Measurements from ENCODE around the gene TRIM67. TPM values are rescaled to one million over a fixed set of nuclear protein-coding genes. Genes with fewer than 3 reads are reported as not detected.

The TRIM67 gene
- total and polyA plus RNA-seq, 4 experiments from 2014 or later = not detected

DNA sequence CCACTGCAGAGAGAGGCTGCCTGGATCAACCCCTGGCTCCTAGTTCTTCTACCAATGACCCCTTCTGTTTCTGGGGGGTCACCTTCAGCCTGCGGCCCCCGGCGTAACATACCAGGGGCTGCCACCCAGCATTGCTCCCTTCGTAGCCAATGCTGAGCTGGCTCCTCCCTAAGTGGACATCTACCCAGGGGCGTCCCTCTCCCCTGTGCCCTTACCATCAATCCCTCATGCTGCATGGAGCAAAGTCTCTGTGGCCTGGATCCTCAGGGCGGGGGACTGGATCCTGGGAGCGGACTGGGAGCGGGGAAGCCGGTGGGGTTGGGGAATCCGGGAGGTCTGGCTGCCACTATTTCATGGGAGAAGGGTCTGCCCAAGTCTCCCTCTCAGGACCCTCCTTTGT, 28.6 kb downstream of the TRIM67 start:
- H3K27me3 ChIP-seq (ENCODE audit: insufficient read depth, low read length) = peaks cover 5% of the 10 kb centered on the region
- H3K4me1 ChIP-seq (ENCODE audit: insufficient read depth, low read length) = no peaks in the 10 kb centered on the region
- Mint-ChIP-seq H3K27ac (no peak overlapping the region), H3K4me3 (no peak overlapping the region), H3K9me3 (peaks cover 0 to 4% (median 0%) of the 10 kb centered on the region in 8 donors), H3K4me1 (no peaks in the 10 kb centered on the region), H3K27me3 (peaks cover 19 to 32% of the 10 kb centered on the region in 2 donors), H3K36me3 (no peaks in the 10 kb centered on the region)
- no peak for DNase-seq
- H3K36me3 ChIP-seq (ENCODE audit: insufficient read depth, low read length) = no peaks in the 10 kb centered on the region
- CTCF ChIA-PET (ENCODE audit: partially characterized antibody) = no interaction called here
- intact Hi-C loops (cut with micrococcal nuclease) = no loop called here
- POLR2A ChIA-PET (ENCODE audit: partially characterized antibody) = no interaction called here
- no peak overlapping the region for H3K4me3 ChIP-seq (ENCODE audit: low read length in 2 of 2)
- no peak overlapping the region for H3K27ac ChIP-seq (ENCODE audit: low read depth, low read length)
- no peaks in the 10 kb centered on the region for H3K9me3 ChIP-seq (ENCODE audit: control insufficient read depth in 1 of 2, low read length in 2 of 2)

DNA sequence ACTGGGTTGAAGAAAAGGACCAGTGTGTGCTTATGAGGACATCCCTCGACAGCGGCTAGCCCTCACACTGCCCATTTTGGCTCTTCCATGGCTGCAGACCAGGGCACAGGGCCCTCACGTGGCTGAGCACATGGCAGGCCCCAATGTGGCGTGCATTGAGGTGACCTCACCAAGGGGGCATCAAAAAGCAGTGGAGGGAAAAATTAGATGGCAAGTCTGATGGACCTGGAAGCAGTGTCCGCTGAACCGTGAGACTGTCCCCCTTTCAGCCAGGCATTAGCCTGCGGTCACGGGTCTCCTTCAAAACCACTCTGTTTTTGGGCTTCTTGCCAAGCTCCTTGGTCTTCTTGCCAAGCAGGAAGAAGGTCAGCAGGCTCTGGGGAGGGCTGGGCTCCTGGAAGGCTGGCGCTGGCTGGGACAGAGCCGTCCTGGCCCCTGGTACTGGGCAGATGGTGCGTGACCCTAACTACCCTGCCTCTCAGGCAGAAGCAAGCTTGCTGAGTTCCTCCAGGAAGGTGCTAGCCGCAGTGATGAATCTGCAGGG, 30.8 kb downstream of the TRIM67 start:
- H3K9me3 Mint-ChIP-seq = peaks cover 0 to 4% (median 0%) of the 10 kb centered on the region in 8 donors
- intact Hi-C loops (cut with micrococcal nuclease) = no loop called here
- CTCF ChIA-PET (ENCODE audit: partially characterized antibody) = no interaction called here

DNA sequence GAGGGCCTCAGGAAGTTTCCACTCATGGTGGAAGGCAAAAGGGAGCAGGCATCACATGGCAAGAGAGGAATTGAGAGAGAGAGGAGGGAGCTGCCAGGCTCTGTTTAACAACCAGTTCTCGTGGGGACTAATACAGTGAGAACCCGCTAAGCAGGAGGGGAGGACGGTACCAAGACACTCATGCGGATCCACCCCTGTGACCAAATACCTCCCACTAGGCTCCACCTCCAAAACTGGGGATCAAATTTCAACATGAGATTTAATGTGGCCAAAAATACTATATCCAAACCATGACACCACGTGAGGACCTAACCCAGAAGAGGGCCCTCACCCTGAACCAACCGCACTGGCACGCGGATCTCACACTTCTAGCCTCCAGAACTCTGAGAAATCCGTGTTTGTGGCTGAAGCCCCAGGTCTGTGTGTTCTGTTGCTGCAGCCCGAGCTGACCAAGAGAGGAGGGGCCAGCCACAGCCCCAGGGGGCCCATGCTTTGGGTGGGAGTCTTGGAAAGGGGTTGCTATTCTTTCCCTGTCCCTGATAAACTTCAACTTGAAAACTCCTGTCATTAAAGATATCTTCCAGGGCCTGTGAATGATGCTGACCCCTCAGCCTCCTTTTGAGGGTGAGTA, 32.0 kb downstream of the TRIM67 start:
- Histone ChIP-seq H3K27me3 (ENCODE audit: insufficient read depth, low read length) (no peaks in the 10 kb centered on the region), H3K9me3 (ENCODE audit: control insufficient read depth in 1 of 2, low read length in 2 of 2) (no peaks in the 10 kb centered on the region), H3K36me3 (ENCODE audit: insufficient read depth, low read length) (no peaks in the 10 kb centered on the region), H3K4me3 (ENCODE audit: low read length in 2 of 2) (no peak overlapping the region), H3K4me1 (ENCODE audit: insufficient read depth, low read length) (no peaks in the 10 kb centered on the region), H3K27ac (ENCODE audit: low read depth, low read length) (no peak overlapping the region)
- H3K27ac Mint-ChIP-seq = peak overlapping the region in 1 of 7 donors; percentile 30
- no peak for DNase-seq
- H3K36me3 Mint-ChIP-seq = no peaks in the 10 kb centered on the region
- ChIA-PET CTCF (ENCODE audit: partially characterized antibody) (no interaction called here), POLR2A (ENCODE audit: partially characterized antibody) (no interaction called here)
- intact Hi-C loops (cut with micrococcal nuclease) = no loop called here
- H3K9me3 Mint-ChIP-seq = peaks cover 0 to 4% (median 0%) of the 10 kb centered on the region in 8 donors
- no peak overlapping the region for H3K4me3 Mint-ChIP-seq
- H3K4me1 Mint-ChIP-seq = no peaks in the 10 kb centered on the region
- peaks cover 12 to 18% of the 10 kb centered on the region in 2 donors for H3K27me3 Mint-ChIP-seq

More for the DNA sequence above, 30.8 kb downstream of the TRIM67 start:
- Mint-ChIP-seq H3K27ac (no peak overlapping the region), H3K36me3 (no peaks in the 10 kb centered on the region), H3K4me3 (no peak overlapping the region), H3K27me3 (peaks cover 18 to 27% of the 10 kb centered on the region in 2 donors), H3K4me1 (no peaks in the 10 kb centered on the region)
- H3K27ac ChIP-seq (ENCODE audit: low read depth, low read length) = no peak overlapping the region
- peaks cover 3% of the 10 kb centered on the region for H3K27me3 ChIP-seq (ENCODE audit: insufficient read depth, low read length)
- no peaks in the 10 kb centered on the region for H3K36me3 ChIP-seq (ENCODE audit: insufficient read depth, low read length)
- POLR2A ChIA-PET (ENCODE audit: partially characterized antibody) = no interaction called here
- DNase-seq = no peak
- H3K9me3 ChIP-seq (ENCODE audit: control insufficient read depth in 1 of 2, low read length in 2 of 2) = no peaks in the 10 kb centered on the region
- no peaks in the 10 kb centered on the region for H3K4me1 ChIP-seq (ENCODE audit: insufficient read depth, low read length)
- H3K4me3 ChIP-seq (ENCODE audit: low read length in 2 of 2) = no peak overlapping the region

DNA sequence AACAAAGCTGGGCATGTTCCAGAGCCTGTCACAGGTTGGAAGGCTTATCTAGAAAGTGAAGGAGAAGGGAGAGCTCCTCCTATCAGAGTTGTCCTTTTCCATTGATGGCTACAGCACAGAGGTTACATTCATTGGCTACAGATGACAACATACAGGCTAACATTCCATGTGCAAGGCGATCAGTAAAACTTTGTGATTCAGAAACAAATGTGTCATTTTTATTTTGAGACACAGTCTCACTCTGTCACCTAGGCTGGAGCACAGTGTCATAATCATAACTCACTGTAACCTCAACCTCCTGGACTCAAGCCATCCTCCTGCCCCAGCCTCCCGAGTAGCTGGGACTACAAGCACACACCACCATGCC, 32.6 kb downstream of the TRIM67 start:
- H3K9me3 Mint-ChIP-seq = peaks cover 0 to 4% (median 0%) of the 10 kb centered on the region in 8 donors
- no peak overlapping the region for H3K4me3 Mint-ChIP-seq
- H3K4me1 ChIP-seq (ENCODE audit: insufficient read depth, low read length) = no peaks in the 10 kb centered on the region
- no peaks in the 10 kb centered on the region for H3K27me3 ChIP-seq (ENCODE audit: insufficient read depth, low read length)
- no peak overlapping the region for H3K27ac ChIP-seq (ENCODE audit: low read depth, low read length)
- CTCF ChIA-PET (ENCODE audit: partially characterized antibody) = no interaction called here
- POLR2A ChIA-PET (ENCODE audit: partially characterized antibody) = no interaction called here
- intact Hi-C loops (cut with micrococcal nuclease) = no loop called here
- H3K36me3 Mint-ChIP-seq = no peaks in the 10 kb centered on the region
- DNase-seq = no peak
- H3K9me3 ChIP-seq (ENCODE audit: control insufficient read depth in 1 of 2, low read length in 2 of 2) = no peaks in the 10 kb centered on the region
- H3K27ac Mint-ChIP-seq = peak overlapping the region in 1 of 7 donors; percentile 30
- H3K36me3 ChIP-seq (ENCODE audit: insufficient read depth, low read length) = no peaks in the 10 kb centered on the region
- peaks cover 7 to 14% of the 10 kb centered on the region in 2 donors for H3K27me3 Mint-ChIP-seq
- H3K4me1 Mint-ChIP-seq = no peaks in the 10 kb centered on the region
- no peak overlapping the region for H3K4me3 ChIP-seq (ENCODE audit: low read length in 2 of 2)

DNA sequence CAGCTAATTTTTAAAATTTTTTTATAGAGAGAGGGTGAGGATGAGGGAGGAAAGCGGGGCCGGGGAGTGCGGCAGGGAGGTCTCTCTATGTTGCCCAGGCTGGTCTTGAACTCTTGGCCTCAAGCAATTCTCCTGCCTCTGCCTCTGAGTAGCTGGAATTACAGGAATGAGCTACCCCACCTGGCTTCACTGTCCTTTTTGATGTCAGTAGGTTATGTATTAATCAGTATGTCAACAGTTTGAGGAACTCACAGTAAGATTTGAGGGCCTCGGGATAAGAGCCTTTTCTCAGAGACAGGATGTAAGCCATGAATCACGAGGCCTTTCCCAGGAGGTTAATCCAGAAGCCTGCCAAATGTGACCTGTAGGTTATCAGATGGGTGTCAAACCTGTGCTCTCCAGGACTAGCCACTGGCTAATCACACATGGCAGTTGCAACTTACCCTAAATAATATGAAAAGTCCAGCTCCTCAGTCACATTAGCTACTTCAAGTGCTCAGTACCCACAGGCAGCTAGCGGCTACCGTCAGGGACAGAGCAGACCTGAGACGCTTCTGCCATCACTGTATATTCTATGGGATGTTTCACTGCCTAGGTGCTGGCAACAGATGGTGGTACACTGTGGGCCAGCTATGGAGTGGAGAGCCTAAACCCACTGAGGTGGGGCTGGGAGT, 33.1 kb downstream of the TRIM67 start:
- no peaks in the 10 kb centered on the region for H3K27me3 ChIP-seq (ENCODE audit: insufficient read depth, low read length)
- POLR2A ChIA-PET (ENCODE audit: partially characterized antibody) = no interaction called here
- no peak overlapping the region for H3K27ac ChIP-seq (ENCODE audit: low read depth, low read length)
- no peak overlapping the region for H3K4me3 Mint-ChIP-seq
- intact Hi-C loops (cut with micrococcal nuclease) = no loop called here
- H3K9me3 Mint-ChIP-seq = peaks cover 0 to 2% (median 0%) of the 10 kb centered on the region in 8 donors
- H3K27me3 Mint-ChIP-seq = peaks cover 5 to 11% of the 10 kb centered on the region in 2 donors
- no peak overlapping the region for H3K27ac Mint-ChIP-seq
- H3K9me3 ChIP-seq (ENCODE audit: control insufficient read depth in 1 of 2, low read length in 2 of 2) = no peaks in the 10 kb centered on the region
- no peak overlapping the region for H3K4me3 ChIP-seq (ENCODE audit: low read length in 2 of 2)
- CTCF ChIA-PET (ENCODE audit: partially characterized antibody) = no interaction called here
- H3K4me1 ChIP-seq (ENCODE audit: insufficient read depth, low read length) = no peaks in the 10 kb centered on the region
- H3K4me1 Mint-ChIP-seq = peaks cover 0 to under 1% (median 0%) of the 10 kb centered on the region in 4 donors
- no peaks in the 10 kb centered on the region for H3K36me3 Mint-ChIP-seq
- no peaks in the 10 kb centered on the region for H3K36me3 ChIP-seq (ENCODE audit: insufficient read depth, low read length)
- no peak for DNase-seq

DNA sequence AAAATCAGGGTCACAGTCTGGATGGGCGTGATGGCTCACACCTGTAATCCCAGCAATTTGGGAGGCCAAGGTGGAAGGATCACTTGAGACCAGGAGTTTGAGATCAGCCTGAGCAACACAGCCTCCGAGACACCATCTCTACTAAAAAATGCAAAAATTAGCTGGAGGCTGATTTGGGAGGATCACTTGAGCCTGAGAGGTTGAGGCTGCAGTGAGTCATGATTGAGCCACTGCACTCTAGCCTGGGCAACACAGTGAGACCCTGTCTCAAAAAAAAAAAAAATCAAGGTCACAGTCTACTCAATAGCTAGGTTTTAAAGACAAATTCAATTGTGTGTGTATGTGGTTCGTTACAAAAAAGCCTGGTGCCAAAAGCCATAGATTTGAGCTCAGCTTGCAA, 34.4 kb downstream of the TRIM67 start:
- no peaks in the 10 kb centered on the region for H3K9me3 ChIP-seq (ENCODE audit: control insufficient read depth in 1 of 2, low read length in 2 of 2)
- CTCF ChIA-PET (ENCODE audit: partially characterized antibody) = no interaction called here
- no peak for DNase-seq
- peaks cover 0 to 2% (median 0%) of the 10 kb centered on the region in 8 donors for H3K9me3 Mint-ChIP-seq
- H3K4me3 Mint-ChIP-seq = no peak overlapping the region
- H3K36me3 ChIP-seq (ENCODE audit: insufficient read depth, low read length) = no peaks in the 10 kb centered on the region
- H3K27ac Mint-ChIP-seq = no peak overlapping the region
- H3K27me3 Mint-ChIP-seq = peaks cover 5 to 9% of the 10 kb centered on the region in 2 donors
- no peaks in the 10 kb centered on the region for H3K4me1 ChIP-seq (ENCODE audit: insufficient read depth, low read length)
- no peaks in the 10 kb centered on the region for H3K27me3 ChIP-seq (ENCODE audit: insufficient read depth, low read length)
- H3K36me3 Mint-ChIP-seq = no peaks in the 10 kb centered on the region
- no peak overlapping the region for H3K27ac ChIP-seq (ENCODE audit: low read depth, low read length)
- H3K4me1 Mint-ChIP-seq = peaks cover 0 to 2% (median 0%) of the 10 kb centered on the region in 4 donors
- intact Hi-C loops (cut with micrococcal nuclease) = no loop called here
- H3K4me3 ChIP-seq (ENCODE audit: low read length in 2 of 2) = no peak overlapping the region
- POLR2A ChIA-PET (ENCODE audit: partially characterized antibody) = no interaction called here

DNA sequence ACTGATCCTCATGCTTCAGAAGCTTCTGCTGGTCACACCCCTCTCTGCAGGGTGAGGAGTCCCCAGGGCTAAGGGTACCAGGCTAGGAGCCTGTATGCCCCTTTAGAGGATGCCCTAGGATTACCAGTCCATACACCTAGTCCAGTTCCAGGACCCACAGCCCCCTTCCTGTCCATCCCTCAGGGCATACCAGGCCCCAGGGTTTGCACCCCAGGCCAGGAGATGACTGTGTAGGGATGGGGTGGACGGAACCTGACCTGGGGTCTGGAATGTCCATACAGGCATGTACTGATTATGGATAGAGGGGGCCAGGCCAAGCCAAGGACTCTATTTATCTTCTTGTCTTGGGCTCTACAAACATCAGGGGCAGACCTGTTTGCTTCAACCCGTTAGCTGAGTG, 34.9 kb downstream of the TRIM67 start:
- H3K27ac Mint-ChIP-seq = no peak overlapping the region
- H3K4me1 Mint-ChIP-seq = peaks cover 2 to 3% (median 2%) of the 10 kb centered on the region in 4 donors
- intact Hi-C loops (cut with micrococcal nuclease) = no loop called here
- ChIA-PET POLR2A (ENCODE audit: partially characterized antibody) (no interaction called here), CTCF (ENCODE audit: partially characterized antibody) (no interaction called here)
- Histone ChIP-seq H3K4me3 (ENCODE audit: low read length in 2 of 2) (no peak overlapping the region), H3K27me3 (ENCODE audit: insufficient read depth, low read length) (no peaks in the 10 kb centered on the region), H3K27ac (ENCODE audit: low read depth, low read length) (no peak overlapping the region), H3K4me1 (ENCODE audit: insufficient read depth, low read length) (no peaks in the 10 kb centered on the region), H3K9me3 (ENCODE audit: control insufficient read depth in 1 of 2, low read length in 2 of 2) (no peaks in the 10 kb centered on the region), H3K36me3 (ENCODE audit: insufficient read depth, low read length) (no peaks in the 10 kb centered on the region)
- DNase-seq = no peak
- no peak overlapping the region for H3K4me3 Mint-ChIP-seq
- peaks cover 5 to 8% of the 10 kb centered on the region in 2 donors for H3K27me3 Mint-ChIP-seq
- no peaks in the 10 kb centered on the region for H3K9me3 Mint-ChIP-seq
- H3K36me3 Mint-ChIP-seq = no peaks in the 10 kb centered on the region

Data from CD4-positive, alpha-beta memory T cell (primary cell).